Ramos (cell line): ENCODE measurements around the gene REXO4.
"Not testable (repeated sequence)": the region's sequence is repeated elsewhere in the genome, so short reads cannot be mapped to it uniquely, and the experiment has no call there.

Experiments used
- in situ Hi-C: fragments of 300-500 bp; cut with MboI; formaldehyde crosslinking; loops from one replicate; pipeline ENCODE4 v1.14.3; 2022; ENCODE audit warnings: low sequenced_read_pairs; ENCODE audit not compliant: unreplicated experiment

The REXO4 gene

GRCh38 chr9:133391449-133391848 lies 26.4 kb downstream of the REXO4 start:
- in situ Hi-C loops: not testable (repeated sequence)

GRCh38 chr9:133390713-133391112 lies 27.1 kb downstream of the REXO4 start:
- in situ Hi-C loops: no loop called here

GRCh38 chr9:133389562-133389961 lies 28.2 kb downstream of the REXO4 start:
- in situ Hi-C loops: no loop called here

- in situ Hi-C loops: no loop called here
These were observed 28.7 kb downstream of the REXO4 start for GRCh38 chr9:133389025-133389557.

- in situ Hi-C loops: no loop called here
These were observed 30.1 kb downstream of the REXO4 start for GRCh38 chr9:133387680-133388079.

- in situ Hi-C loops: no loop called here
These were observed 31.5 kb downstream of the REXO4 start for GRCh38 chr9:133386338-133386737.

GRCh38 chr9:133385452-133385851 lies 32.4 kb downstream of the REXO4 start:
- in situ Hi-C loops: no loop called here

GRCh38 chr9:133384736-133385321 lies 33.0 kb downstream of the REXO4 start:
- in situ Hi-C loops: no loop called here

- in situ Hi-C loops: no loop called here
These were observed 34.4 kb downstream of the REXO4 start for GRCh38 chr9:133383438-133383837.

- in situ Hi-C loops: no loop called here
These were observed 35.2 kb downstream of the REXO4 start for GRCh38 chr9:133382507-133383141.

- in situ Hi-C loops: no loop called here
These were observed 37.1 kb downstream of the REXO4 start for GRCh38 chr9:133380734-133381133.

GRCh38 chr9:133379153-133380086 lies 38.4 kb downstream of the REXO4 start:
- in situ Hi-C loops: no loop called here

- in situ Hi-C loops: no loop called here
These were observed 39.3 kb downstream of the REXO4 start for GRCh38 chr9:133378408-133378962.

- in situ Hi-C loops: no loop called here
These were observed 40.0 kb downstream of the REXO4 start for GRCh38 chr9:133377721-133378216.

GRCh38 chr9:133377280-133377679 lies 40.5 kb downstream of the REXO4 start:
- in situ Hi-C loops: not testable (repeated sequence)

- in situ Hi-C loops: no loop called here
These were observed 41.8 kb downstream of the REXO4 start, which contains the start of the genes STKLD1 and SURF4 for GRCh38 chr9:133375724-133376654. Gene STKLD1 (plus strand): TSS chr9:133376366. CDS start chr9:133376474, 108 bp downstream. Gene SURF4 (minus strand): TSS chr9:133376060. CDS start chr9:133375969, 91 bp downstream.

- in situ Hi-C loops: no loop called here
These were observed 42.6 kb downstream of the REXO4 start for GRCh38 chr9:133375116-133375723.

GRCh38 chr9:133374612-133375115 lies 43.1 kb downstream of the REXO4 start:
- in situ Hi-C loops: no loop called here
